Naive thymus-derived CD4-positive, alpha-beta T cell (primary cell): ENCODE data around the gene MAP2K5. TPM values are rescaled to one million over a fixed set of nuclear protein-coding genes. Genes with fewer than 3 reads are reported as not detected.

Source experiments
- ATAC-seq: fragments of 150-1000 bp; cut with Tn5 transposase; 2 replicates; pipeline ENCODE4 v1.10.0; 2021; ENCODE audit warnings: mild to moderate bottlenecking, moderate library complexity
- CTCF ChIA-PET: fragments of 350-600 bp; sonication (Branson Sonifier 250); formaldehyde crosslinking; loops from one replicate; lab custom pipeline; 2021; ENCODE audit warnings: antibody characterized with exemption; lab: Charles Lee
- POLR2A ChIA-PET: fragments of 350-600 bp; sonication (Branson Sonifier 250); formaldehyde crosslinking; loops from one replicate; lab custom pipeline; 2021; ENCODE audit warnings: antibody characterized with exemption, inconsistent platforms; lab: Charles Lee
- DNase-seq, 9 donors: peaks; one replicate each; pipeline versions ENCODE4 v3.0.0 to v3.0.0-alpha.2; 2020 to 2022; ENCODE audit warnings: mixed read lengths in 1 of 9
- H3K27ac ChIP-seq: one replicate; pipeline ENCODE4 v1.7.0; 2013; ENCODE audit warnings: mild to moderate bottlenecking, low read depth, low read length, moderate library complexity
- H3K27me3 ChIP-seq, 2 donors: one replicate each; pipeline ENCODE4 v1.7.0; 2013; ENCODE audit warnings: low read length in 2 of 2, mild to moderate bottlenecking in 2 of 2, moderate library complexity in 2 of 2; ENCODE audit not compliant: control insufficient read depth in 2 of 2, insufficient read depth in 2 of 2
- H3K36me3 ChIP-seq, 3 experiments: 1 replicate in 2 of 3; 2 replicates in 1 of 3; pipeline ENCODE4 v1.7.0; 2013; ENCODE audit warnings: low read length in 3 of 3, mild to moderate bottlenecking in 3 of 3, moderate library complexity in 1 of 3; ENCODE audit not compliant: insufficient read depth in 3 of 3, control insufficient read depth in 2 of 3
- H3K4me1 ChIP-seq, 2 donors: one replicate each; pipeline ENCODE4 v1.7.0; 2013; ENCODE audit warnings: low read length in 2 of 2, mild to moderate bottlenecking in 2 of 2, moderate library complexity in 1 of 2; ENCODE audit not compliant: control insufficient read depth in 2 of 2, insufficient read depth in 2 of 2
- H3K4me3 ChIP-seq: 2 replicates; pipeline ENCODE4 v1.7.0; 2013; ENCODE audit warnings: mild to moderate bottlenecking, low read length
- H3K9me3 ChIP-seq, 3 experiments: 1 replicate in 2 of 3; 2 replicates in 1 of 3; pipeline ENCODE4 v1.7.0; 2013; ENCODE audit warnings: low read length in 3 of 3; ENCODE audit not compliant: control insufficient read depth in 2 of 3
- H3K27ac Mint-ChIP-seq, 9 donors: one replicate each; pipeline ENCODE4 v1.8.0; 2020 to 2022; ENCODE audit warnings: mixed read lengths in 9 of 9, mild to moderate bottlenecking in 8 of 9, moderate library complexity in 5 of 9, inconsistent platforms in 2 of 9
- H3K27me3 Mint-ChIP-seq, 5 donors: one replicate each; pipeline ENCODE4 v1.8.0; 2021 to 2022; ENCODE audit warnings: mixed read lengths in 5 of 5, mild to moderate bottlenecking in 1 of 5
- H3K36me3 Mint-ChIP-seq, 5 donors: one replicate each; pipeline ENCODE4 v1.8.0; 2020 to 2022; ENCODE audit warnings: mixed read lengths in 5 of 5, mild to moderate bottlenecking in 3 of 5, inconsistent platforms in 1 of 5
- H3K4me1 Mint-ChIP-seq, 7 donors: one replicate each; pipeline ENCODE4 v1.8.0; 2020 to 2022; ENCODE audit warnings: mixed read lengths in 7 of 7, mild to moderate bottlenecking in 3 of 7, inconsistent platforms in 1 of 7
- H3K4me3 Mint-ChIP-seq, 10 donors: one replicate each; pipeline ENCODE4 v1.8.0; 2020 to 2022; ENCODE audit warnings: mild to moderate bottlenecking in 10 of 10, mixed read lengths in 10 of 10, moderate library complexity in 6 of 10, inconsistent platforms in 2 of 10
- H3K9me3 Mint-ChIP-seq, 11 donors: one replicate each; pipeline ENCODE4 v1.8.0; 2020 to 2022; ENCODE audit warnings: mixed read lengths in 11 of 11, mild to moderate bottlenecking in 4 of 11, inconsistent platforms in 1 of 11, moderate library complexity in 1 of 11
- intact Hi-C, 2 donors: fragments of 100-400 bp; cut with micrococcal nuclease; formaldehyde crosslinking; loops; one replicate each; pipeline ENCODE4 v1.15.1; 2023
- polyA plus RNA-seq, 2 donors: library from polyadenylated mRNA; unstranded; fragments of 300-500 nt; fragmentation: Illumina TruSeq; gene quantifications; one replicate each; pipeline ENCODE4 v1.2.3, GENCODE V29; 2021
- total RNA-seq, 6 experiments: library from RNA in 5 of 6; stranded (reverse) in 5 of 6; gene quantifications; 1 replicate in 5 of 6; 2 replicates in 1 of 6; pipeline ENCODE4 v1.2.3 and lab custom pipeline; 2021 to 2026

The MAP2K5 gene
- total and polyA plus RNA-seq, 7 experiments from 2014 or later: 22.7 to 43.4 (median 33.9) TPM

DNA sequence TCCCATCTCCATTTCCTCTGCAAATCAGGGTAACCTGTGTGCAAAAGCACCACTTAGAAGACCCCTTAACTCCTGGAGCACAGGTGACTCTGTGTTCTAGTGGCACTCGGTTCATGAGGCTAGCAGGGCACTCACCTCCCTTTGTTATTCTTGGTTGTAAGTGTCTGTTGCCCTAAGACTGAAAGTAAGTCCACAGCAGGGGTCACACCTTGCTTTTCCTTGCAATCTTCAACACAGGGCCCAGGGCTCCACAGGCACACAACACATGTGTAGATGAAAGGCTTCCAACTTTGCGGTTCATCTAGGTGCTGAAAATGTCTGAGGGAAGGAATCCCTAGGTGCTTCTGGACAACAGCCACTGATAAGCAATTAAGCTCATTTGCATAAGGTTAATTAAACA is 294.5 kb downstream of the MAP2K5 start:
- no peak overlapping the region for H3K27ac Mint-ChIP-seq
- H3K4me3 Mint-ChIP-seq: peak overlapping the region in 1 of 10 donors; percentile 39
- no peak overlapping the region for H3K4me3 ChIP-seq
- H3K9me3 ChIP-seq: no peaks in the 10 kb centered on the region
- H3K27me3 ChIP-seq: peaks cover 0 to 23% of the 10 kb centered on the region in 2 donors
- H3K36me3 ChIP-seq: peaks cover 0 to 3% (median 0%) of the 10 kb centered on the region in 3 experiments
- H3K27me3 Mint-ChIP-seq: peaks cover 27 to 70% (median 30%) of the 10 kb centered on the region in 5 donors
- peaks cover 29 to 76% (median 48%) of the 10 kb centered on the region in 7 donors for H3K4me1 Mint-ChIP-seq
- DNase-seq (no peak), ATAC-seq (no peak)
- no peaks in the 10 kb centered on the region for H3K36me3 Mint-ChIP-seq
- CTCF ChIA-PET: interaction anchor here (1.5 to 4.0 kb wide), 4 partner anchors 55 to 890 kb away, joined by 5 to 56 read pairs (median 7); no protein-coding TSS in a partner anchor
- intact Hi-C loops: loop anchor here (1.0 to 10.0 kb wide), 8 partner anchors 54 to 1135 kb away; partner anchors contain the start of genes SMAD6 (in 2 of the 2) and SMAD3 (in 1 of the 2)
- H3K27ac ChIP-seq: no peak overlapping the region
- peaks cover 0 to 9% (median 0%) of the 10 kb centered on the region in 11 donors for H3K9me3 Mint-ChIP-seq
- POLR2A ChIA-PET: interaction anchor here (1.3 kb wide), 1 partner anchor 315 kb away, joined by 3 read pairs; no protein-coding TSS in a partner anchor
- H3K4me1 ChIP-seq: peaks cover 35 to 37% of the 10 kb centered on the region in 2 donors

- peak in 1 of 9 donors; percentile 25 for DNase-seq
- no peak for ATAC-seq
- ChIA-PET POLR2A (interaction anchor here (0.8 to 3.7 kb wide), 6 partner anchors 54 to 439 kb away, joined by 3 to 18 read pairs (median 4); partner anchors contain the start of genes FEM1B and MAP2K5), CTCF (no interaction called here)
- Mint-ChIP-seq H3K27me3 (peaks cover 12 to 52% (median 16%) of the 10 kb centered on the region in 5 donors), H3K36me3 (no peaks in the 10 kb centered on the region), H3K9me3 (peaks cover 0 to 9% (median 0%) of the 10 kb centered on the region in 11 donors), H3K4me1 (peaks cover 21 to 60% (median 36%) of the 10 kb centered on the region in 7 donors), H3K27ac (peak overlapping the region; percentile 23 to 100 (median 99)), H3K4me3 (peak overlapping the region; percentile 42 to 97 (median 92))
- Histone ChIP-seq H3K27ac (peak overlapping the region; percentile 96), H3K9me3 (no peaks in the 10 kb centered on the region), H3K36me3 (peaks cover 0 to 3% (median 0%) of the 10 kb centered on the region in 3 experiments), H3K4me3 (peak overlapping the region; percentile 51), H3K27me3 (peaks cover 0 to 7% of the 10 kb centered on the region in 2 donors), H3K4me1 (peaks cover 26 to 27% of the 10 kb centered on the region in 2 donors)
- intact Hi-C loops: loop anchor here (1.0 to 10.0 kb wide), 5 partner anchors 43 to 1137 kb away; partner anchors contain the start of genes SMAD6 (in 2 of the 2) and SMAD3 (in 1 of the 2)
Measured at GRCh38 chr15:67838789-67839332, 296.4 kb downstream of the MAP2K5 start.

DNA sequence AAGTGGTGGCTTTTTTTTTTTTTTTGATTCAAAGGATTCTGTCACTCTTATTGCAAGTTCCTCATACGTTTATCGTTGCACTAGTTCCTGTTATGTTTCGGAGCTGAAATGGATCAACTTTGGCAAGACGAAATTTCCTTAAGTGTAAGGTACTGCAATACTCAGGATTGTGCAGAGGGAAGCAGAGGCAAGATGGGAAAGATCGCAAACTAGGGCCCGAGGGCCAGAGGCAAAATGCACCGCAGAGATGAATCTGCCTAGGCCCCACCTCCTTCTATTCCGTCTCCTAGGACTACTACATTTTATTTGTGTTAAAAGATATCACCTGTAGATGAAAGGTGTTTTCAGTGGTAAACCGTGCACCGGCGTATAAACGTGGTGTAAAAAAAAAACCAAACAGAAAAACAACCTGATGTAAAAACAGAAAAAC is 297.0 kb downstream of the MAP2K5 start:
- CTCF ChIA-PET: interaction anchor here (0.7 kb wide), 1 partner anchor 384 kb away, joined by 3 read pairs; no protein-coding TSS in a partner anchor
- H3K27me3 Mint-ChIP-seq: peaks cover 7 to 46% (median 10%) of the 10 kb centered on the region in 5 donors

GRCh38 chr15:67839929-67840748 is 297.6 kb downstream of the MAP2K5 start, which contains the start of gene RNU6-1:
Gene RNU6-1, minus strand, starts transcription at chr15:67840045.
- DNase-seq (peak; percentile 91 to 99 (median 97)), ATAC-seq (peak; percentile 93)
- Mint-ChIP-seq H3K27me3 (peaks cover 2 to 40% (median 7%) of the 10 kb centered on the region in 5 donors), H3K27ac (peak within 1 kb of the TSS; percentile 95 to 100 (median 99)), H3K4me1 (peaks cover 17 to 51% (median 25%) of the 10 kb centered on the region in 7 donors), H3K9me3 (peaks cover 0 to 9% (median 0%) of the 10 kb centered on the region in 11 donors), H3K4me3 (peak within 1 kb of the TSS; percentile 82 to 97 (median 94)), H3K36me3 (no peaks in the 10 kb centered on the region)
- ChIA-PET POLR2A (interaction anchor here (0.6 to 3.7 kb wide), 15 partner anchors 21 to 1327 kb away, joined by 3 to 18 read pairs (median 3); partner anchors contain the start of genes FEM1B, MAP2K5 and PIAS1), CTCF (interaction anchor here (0.7 to 1.6 kb wide), 2 partner anchors 316 to 385 kb away, joined by 3 to 4 read pairs; no protein-coding TSS in a partner anchor)
- Histone ChIP-seq H3K36me3 (peaks cover 0 to 3% (median 0%) of the 10 kb centered on the region in 3 experiments), H3K9me3 (no peaks in the 10 kb centered on the region), H3K4me1 (peaks cover 18 to 21% of the 10 kb centered on the region in 2 donors), H3K27ac (peak within 1 kb of the TSS; percentile 96), H3K27me3 (peaks cover 0 to 7% of the 10 kb centered on the region in 2 donors), H3K4me3 (peak within 1 kb of the TSS; percentile 82)
- intact Hi-C loops: loop anchor here (1.0 to 10.0 kb wide), 13 partner anchors 23 to 1138 kb away; partner anchors contain the start of genes AAGAB (in 2 of the 2), C15orf61 (in 2 of the 2), FEM1B (in 2 of the 2) and IQCH (in 2 of the 2)

More for the DNA sequence above, 297.0 kb downstream of the MAP2K5 start:
- POLR2A ChIA-PET: interaction anchor here (0.6 to 3.7 kb wide), 8 partner anchors 55 to 956 kb away, joined by 3 to 18 read pairs (median 4); partner anchors contain the start of genes FEM1B and MAP2K5
- peaks cover 0 to 9% (median 0%) of the 10 kb centered on the region in 11 donors for H3K9me3 Mint-ChIP-seq
- H3K4me1 Mint-ChIP-seq: peaks cover 17 to 54% (median 30%) of the 10 kb centered on the region in 7 donors
- intact Hi-C loops: loop anchor here (1.0 to 10.0 kb wide), 5 partner anchors 43 to 1137 kb away; partner anchors contain the start of genes SMAD6 (in 2 of the 2) and SMAD3 (in 1 of the 2)
- Histone ChIP-seq H3K36me3 (peaks cover 0 to 3% (median 0%) of the 10 kb centered on the region in 3 experiments), H3K9me3 (no peaks in the 10 kb centered on the region), H3K4me3 (peak overlapping the region; percentile 82), H3K27ac (peak overlapping the region; percentile 96), H3K4me1 (peaks cover 22 to 23% of the 10 kb centered on the region in 2 donors), H3K27me3 (peaks cover 0 to 7% of the 10 kb centered on the region in 2 donors)
- ATAC-seq (peak; percentile 64), DNase-seq (peak in 3 of 9 donors; percentile 34 to 71 (median 66))
- peak overlapping the region; percentile 95 to 100 (median 99) for H3K27ac Mint-ChIP-seq
- H3K4me3 Mint-ChIP-seq: peak overlapping the region; percentile 82 to 97 (median 94)
- H3K36me3 Mint-ChIP-seq: no peaks in the 10 kb centered on the region

GRCh38 chr15:67840749-67841512 is 298.4 kb downstream of the MAP2K5 start:
- ChIA-PET POLR2A (interaction anchor here (0.6 to 3.7 kb wide), 11 partner anchors 20 to 1328 kb away, joined by 3 to 18 read pairs (median 5); partner anchors contain the start of genes FEM1B, MAP2K5 and PIAS1), CTCF (interaction anchor here (1.6 kb wide), 1 partner anchor 317 kb away, joined by 4 read pairs; no protein-coding TSS in a partner anchor)
- Histone ChIP-seq H3K27me3 (peaks cover 0 to 3% of the 10 kb centered on the region in 2 donors), H3K36me3 (peaks cover 0 to 3% (median 0%) of the 10 kb centered on the region in 3 experiments), H3K27ac (peak overlapping the region; percentile 96), H3K4me1 (peaks cover 11 to 13% of the 10 kb centered on the region in 2 donors), H3K4me3 (peak overlapping the region; percentile 82), H3K9me3 (no peaks in the 10 kb centered on the region)
- Mint-ChIP-seq H3K4me1 (peaks cover 13 to 43% (median 23%) of the 10 kb centered on the region in 7 donors), H3K27ac (peak overlapping the region; percentile 95 to 100 (median 99)), H3K27me3 (peaks cover 0 to 32% (median 6%) of the 10 kb centered on the region in 5 donors), H3K4me3 (peak overlapping the region; percentile 82 to 97 (median 94)), H3K9me3 (peaks cover 0 to 9% (median 0%) of the 10 kb centered on the region in 11 donors), H3K36me3 (no peaks in the 10 kb centered on the region)
- ATAC-seq: no peak
- intact Hi-C loops: loop anchor here (1.0 to 2.0 kb wide), 8 partner anchors 22 to 980 kb away; partner anchors contain the start of genes AAGAB (in 2 of the 2), C15orf61 (in 2 of the 2), FEM1B (in 2 of the 2) and IQCH (in 2 of the 2)
- peak in 1 of 9 donors; percentile 18 for DNase-seq
